Measurements from ENCODE around the gene BCLAF1.
A peak's percentile ranks its signal among the peaks of the same experiment; 100 is the strongest.

BCLAF1 gene

GRCh38 chr6:136307351-136307750, 17.7 kb upstream of the BCLAF1 start:
- POLR2A ChIA-PET, result interaction anchor here (2.7 kb wide), 1 partner anchor 17 kb away, joined by 17 read pairs; the partner anchor contains the start of gene BCLAF1
- CTCF ChIA-PET, result no interaction called here
- TF ChIP-seq ZNF384 (IDR thresholded peaks at IDR 0.05), result no peak
- TF ChIP-seq ELF4 (IDR thresholded peaks at IDR 0.05), result no peak
- TF ChIP-seq BHLHE40 (IDR thresholded peaks at IDR 0.05; ENCODE audit: borderline replicate concordance), result no peak
- DNase-seq (ENCODE audit: extremely low spot score), result no peak

GRCh38 chr6:136306466-136306865, 16.8 kb upstream of the BCLAF1 start:
- CTCF ChIA-PET, result no interaction called here
- TF ChIP-seq ELF4 (IDR thresholded peaks at IDR 0.05) (no peak), ZNF384 (IDR thresholded peaks at IDR 0.05) (no peak), PKNOX1 (IDR thresholded peaks at IDR 0.05) (no peak), L3MBTL2 (conservative IDR thresholded peaks at IDR 0.05) (no peak), BHLHE40 (IDR thresholded peaks at IDR 0.05; ENCODE audit: borderline replicate concordance) (no peak), SUZ12 (IDR thresholded peaks at IDR 0.05) (no peak), FOXK2 (IDR thresholded peaks at IDR 0.05) (no peak), NFRKB (IDR thresholded peaks at IDR 0.05) (no peak), TARDBP (IDR thresholded peaks at IDR 0.05) (no peak), CTBP1 (IDR thresholded peaks at IDR 0.05; ENCODE audit: borderline replicate concordance) (no peak), LEF1 (IDR thresholded peaks at IDR 0.05; ENCODE audit: borderline replicate concordance) (no peak), FOXA1 (IDR thresholded peaks at IDR 0.05) (no peak)
- POLR2A ChIA-PET, result interaction anchor here (1.1 to 2.7 kb wide), 2 partner anchors 16 kb away, joined by 4 to 17 read pairs; partner anchors contain the start of gene BCLAF1
- DNase-seq (ENCODE audit: extremely low spot score), result no peak

DNA sequence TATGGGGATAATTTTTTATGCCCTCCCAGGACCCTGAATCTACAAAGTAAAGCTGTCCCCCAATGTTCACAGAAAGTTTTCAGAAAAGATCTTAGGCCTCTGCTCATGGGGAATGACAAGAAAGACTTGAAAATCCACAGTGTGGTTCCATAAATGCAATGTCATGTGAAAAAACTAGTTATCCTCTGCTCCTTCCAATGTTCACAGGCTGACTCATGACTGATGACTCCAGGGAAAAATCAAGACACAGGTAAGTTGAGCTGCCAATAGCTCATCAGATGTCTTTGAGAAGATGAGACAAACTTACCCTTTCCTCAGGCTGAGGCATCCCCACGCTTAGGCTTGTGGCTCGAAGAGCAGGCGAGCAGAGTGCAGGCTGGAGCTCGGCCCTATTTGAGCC, 14.8 kb upstream of the BCLAF1 start:
- CTCF ChIA-PET, result no interaction called here
- no peak for TF ChIP-seq CTBP1 (IDR thresholded peaks at IDR 0.05; ENCODE audit: borderline replicate concordance)
- no peak for TF ChIP-seq L3MBTL2 (conservative IDR thresholded peaks at IDR 0.05)
- TF ChIP-seq FOXK2 (IDR thresholded peaks at IDR 0.05), result no peak
- TF ChIP-seq NFRKB (IDR thresholded peaks at IDR 0.05), result no peak
- TF ChIP-seq ZNF384 (IDR thresholded peaks at IDR 0.05), result no peak
- no peak for TF ChIP-seq TARDBP (IDR thresholded peaks at IDR 0.05)
- TF ChIP-seq FOXA1 (IDR thresholded peaks at IDR 0.05), result no peak
- no peak for TF ChIP-seq LEF1 (IDR thresholded peaks at IDR 0.05; ENCODE audit: borderline replicate concordance)
- TF ChIP-seq ELF4 (IDR thresholded peaks at IDR 0.05), result no peak
- TF ChIP-seq BHLHE40 (IDR thresholded peaks at IDR 0.05; ENCODE audit: borderline replicate concordance), result no peak
- TF ChIP-seq ARNT (IDR thresholded peaks at IDR 0.05), result no peak
- no peak for TF ChIP-seq PKNOX1 (IDR thresholded peaks at IDR 0.05)
- TF ChIP-seq HDGF (IDR thresholded peaks at IDR 0.05; ENCODE audit: borderline replicate concordance), result no peak
- no peak for TF ChIP-seq FOXM1 (IDR thresholded peaks at IDR 0.05; ENCODE audit: borderline replicate concordance)
- TF ChIP-seq SP1 (IDR thresholded peaks at IDR 0.05), result no peak
- TF ChIP-seq SUZ12 (IDR thresholded peaks at IDR 0.05), result no peak
- DNase-seq (ENCODE audit: extremely low spot score), result no peak
- POLR2A ChIA-PET, result interaction anchor here (4.8 kb wide), 1 partner anchor 14 kb away, joined by 30 read pairs; the partner anchor contains the start of gene BCLAF1

DNA sequence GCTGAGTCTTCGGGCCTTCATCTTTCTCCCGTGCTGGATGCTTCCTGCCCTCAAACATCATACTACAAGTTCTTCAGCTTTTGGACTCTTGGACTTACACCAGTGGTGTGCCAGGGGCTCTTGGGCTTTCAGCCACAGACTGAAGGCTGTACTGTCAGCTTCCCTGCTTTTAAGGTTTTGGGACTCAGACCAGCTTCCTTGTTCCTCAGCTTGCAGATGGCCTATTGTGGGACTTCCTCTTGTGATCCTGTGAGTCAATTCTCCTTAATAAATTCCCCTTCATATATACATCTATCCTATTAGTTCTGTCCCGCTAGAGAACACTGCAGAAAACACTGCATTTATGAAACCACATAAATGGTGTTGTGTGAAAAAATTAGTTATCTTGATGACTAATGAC, 13.9 kb upstream of the BCLAF1 start:
- CTCF ChIA-PET, result no interaction called here
- POLR2A ChIA-PET, result interaction anchor here (4.8 kb wide), 1 partner anchor 14 kb away, joined by 30 read pairs; the partner anchor contains the start of gene BCLAF1
- TF ChIP-seq ZNF384 (IDR thresholded peaks at IDR 0.05), result no peak
- TF ChIP-seq PKNOX1 (IDR thresholded peaks at IDR 0.05), result no peak
- TF ChIP-seq NFRKB (IDR thresholded peaks at IDR 0.05), result no peak
- no peak for TF ChIP-seq SUZ12 (IDR thresholded peaks at IDR 0.05)
- no peak for TF ChIP-seq CTBP1 (IDR thresholded peaks at IDR 0.05; ENCODE audit: borderline replicate concordance)
- no peak for TF ChIP-seq TARDBP (IDR thresholded peaks at IDR 0.05)
- no peak for TF ChIP-seq L3MBTL2 (conservative IDR thresholded peaks at IDR 0.05)
- TF ChIP-seq ARNT (IDR thresholded peaks at IDR 0.05), result no peak
- TF ChIP-seq ELF4 (IDR thresholded peaks at IDR 0.05), result no peak
- TF ChIP-seq SP1 (IDR thresholded peaks at IDR 0.05), result no peak
- TF ChIP-seq FOXA1 (IDR thresholded peaks at IDR 0.05), result no peak
- no peak for TF ChIP-seq FOXK2 (IDR thresholded peaks at IDR 0.05)
- no peak for TF ChIP-seq FOXM1 (IDR thresholded peaks at IDR 0.05; ENCODE audit: borderline replicate concordance)
- no peak for TF ChIP-seq HDGF (IDR thresholded peaks at IDR 0.05; ENCODE audit: borderline replicate concordance)
- TF ChIP-seq LEF1 (IDR thresholded peaks at IDR 0.05; ENCODE audit: borderline replicate concordance), result no peak
- no peak for TF ChIP-seq BHLHE40 (IDR thresholded peaks at IDR 0.05; ENCODE audit: borderline replicate concordance)
- no peak for DNase-seq (ENCODE audit: extremely low spot score)

DNA sequence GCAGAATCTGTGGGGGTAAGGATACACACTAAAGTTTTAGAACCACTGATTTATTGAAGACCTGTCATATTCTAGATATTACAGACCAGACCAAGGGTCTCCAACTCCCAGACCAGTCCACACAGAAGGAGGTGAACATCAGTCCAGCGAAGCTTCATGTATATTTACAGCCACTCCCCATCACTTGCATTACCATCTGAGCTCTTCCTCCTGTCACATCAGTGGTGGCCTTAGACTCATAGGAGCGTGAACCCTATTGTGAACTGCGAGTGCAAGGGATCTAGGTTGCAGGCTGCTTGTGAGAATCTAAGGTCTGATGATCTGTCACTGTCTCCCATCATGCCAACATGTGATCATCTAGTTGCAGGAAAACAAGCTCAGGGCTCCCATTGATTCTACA, 5.0 kb upstream of the BCLAF1 start:
- ChIA-PET CTCF (no interaction called here), POLR2A (no interaction called here)
- no peak for DNase-seq (ENCODE audit: extremely low spot score)
- TF ChIP-seq BHLHE40 (IDR thresholded peaks at IDR 0.05; ENCODE audit: borderline replicate concordance), result no peak
- no peak for TF ChIP-seq FOXA1 (IDR thresholded peaks at IDR 0.05)

- no peak for TF ChIP-seq FOXA1 (IDR thresholded peaks at IDR 0.05)
- TF ChIP-seq SP1 (IDR thresholded peaks at IDR 0.05), result no peak
- TF ChIP-seq ZNF384 (IDR thresholded peaks at IDR 0.05), result no peak
- no peak for TF ChIP-seq FOXK2 (IDR thresholded peaks at IDR 0.05)
- peak; percentile 86 for TF ChIP-seq ARNT (IDR thresholded peaks at IDR 0.05)
- TF ChIP-seq NFRKB (IDR thresholded peaks at IDR 0.05), result 0 out of 2 replicates have a peak, but pooled peaks have one; percentile 59
- TF ChIP-seq L3MBTL2 (conservative IDR thresholded peaks at IDR 0.05), result peak; percentile 90
- peak; percentile 89 for TF ChIP-seq PKNOX1 (IDR thresholded peaks at IDR 0.05)
- TF ChIP-seq FOXM1 (IDR thresholded peaks at IDR 0.05; ENCODE audit: borderline replicate concordance), result no peak
- peak; percentile 52; the same call in 1 of the 2 replicates for TF ChIP-seq LEF1 (IDR thresholded peaks at IDR 0.05; ENCODE audit: borderline replicate concordance)
- TF ChIP-seq BHLHE40 (IDR thresholded peaks at IDR 0.05; ENCODE audit: borderline replicate concordance), result no peak
- CTCF ChIA-PET, result interaction anchor here (1.4 kb wide), 1 partner anchor 502 kb away, joined by 3 read pairs; the partner anchor contains the start of gene MAP3K5
Observed at GRCh38 chr6:136290410-136291010, 864 bp upstream of the BCLAF1 start.

More at GRCh38 chr6:136290410-136291010, 864 bp upstream of the BCLAF1 start:
- DNase-seq (ENCODE audit: extremely low spot score), result peak; percentile 56
- POLR2A ChIA-PET, result interaction anchor here (0.7 to 3.2 kb wide), 47 partner anchors 8 to 1114 kb away, joined by 3 to 61 read pairs (median 4); partner anchors contain the start of genes MAP7 and MTFR2

Data from HEK293T (cell line).